ENCODE measurements around the gene MRNIP. TPM values are rescaled to one million over a fixed set of nuclear protein-coding genes. Genes with fewer than 3 reads are reported as not detected.

The MRNIP gene
- total RNA-seq, 1 donor from 2014 or later = 25.4 TPM

DNA sequence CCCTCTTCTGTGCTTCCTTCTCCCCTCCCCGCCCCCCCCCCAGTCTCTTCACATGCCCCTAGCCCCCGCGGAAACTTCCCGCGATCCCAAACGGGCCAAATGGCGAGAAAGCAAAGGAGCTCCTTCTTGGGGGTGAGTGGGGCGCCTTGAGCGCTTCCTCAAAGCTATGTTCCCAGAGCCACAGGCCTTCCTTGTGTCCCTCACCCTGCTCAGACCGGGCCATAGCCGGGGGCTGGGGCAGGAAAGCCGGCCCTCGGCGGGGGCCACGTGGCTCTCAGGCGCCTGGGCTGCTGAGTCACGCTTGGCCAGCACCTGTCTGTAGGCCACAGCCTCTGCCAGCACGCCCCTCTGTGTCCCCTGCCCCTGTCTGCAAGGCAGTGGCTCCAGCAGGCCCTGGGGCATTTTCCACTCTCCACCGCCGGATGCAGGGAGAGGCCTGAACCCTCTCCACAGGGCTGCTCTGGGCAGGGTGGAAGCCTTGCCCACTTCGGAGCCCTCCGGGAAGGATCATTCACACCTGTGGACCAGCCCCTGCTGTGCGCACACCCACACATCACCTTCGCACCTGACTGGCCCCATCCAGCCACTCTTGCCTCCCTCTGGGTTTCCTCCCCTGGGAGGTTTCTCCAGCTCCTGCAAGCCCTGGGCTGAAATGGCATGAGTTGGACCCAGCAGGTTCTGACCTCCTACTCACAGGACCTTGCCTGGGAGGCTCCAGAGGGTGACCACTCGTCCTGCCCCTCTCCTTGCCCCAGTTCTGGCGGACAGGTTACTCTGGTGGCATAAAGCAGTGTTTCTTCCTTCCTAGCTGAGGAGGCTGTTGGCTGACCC lies 39.1 kb downstream of the MRNIP start:
- Histone ChIP-seq H3K36me3 (peaks cover 28% of the 10 kb centered on the region), H3K27ac (peak overlapping the region; percentile 97), H3K9me3 (no peaks in the 10 kb centered on the region), H3K27me3 (no peaks in the 10 kb centered on the region), H3K4me3 (peak overlapping the region; percentile 100), H3K4me1 (peaks cover 54% of the 10 kb centered on the region)
- DNase-seq (peak; percentile 90), ATAC-seq (peak; percentile 31)
- intact Hi-C loops (cut with DNase I) = no loop called here
- TF ChIP-seq, protein P1, sequence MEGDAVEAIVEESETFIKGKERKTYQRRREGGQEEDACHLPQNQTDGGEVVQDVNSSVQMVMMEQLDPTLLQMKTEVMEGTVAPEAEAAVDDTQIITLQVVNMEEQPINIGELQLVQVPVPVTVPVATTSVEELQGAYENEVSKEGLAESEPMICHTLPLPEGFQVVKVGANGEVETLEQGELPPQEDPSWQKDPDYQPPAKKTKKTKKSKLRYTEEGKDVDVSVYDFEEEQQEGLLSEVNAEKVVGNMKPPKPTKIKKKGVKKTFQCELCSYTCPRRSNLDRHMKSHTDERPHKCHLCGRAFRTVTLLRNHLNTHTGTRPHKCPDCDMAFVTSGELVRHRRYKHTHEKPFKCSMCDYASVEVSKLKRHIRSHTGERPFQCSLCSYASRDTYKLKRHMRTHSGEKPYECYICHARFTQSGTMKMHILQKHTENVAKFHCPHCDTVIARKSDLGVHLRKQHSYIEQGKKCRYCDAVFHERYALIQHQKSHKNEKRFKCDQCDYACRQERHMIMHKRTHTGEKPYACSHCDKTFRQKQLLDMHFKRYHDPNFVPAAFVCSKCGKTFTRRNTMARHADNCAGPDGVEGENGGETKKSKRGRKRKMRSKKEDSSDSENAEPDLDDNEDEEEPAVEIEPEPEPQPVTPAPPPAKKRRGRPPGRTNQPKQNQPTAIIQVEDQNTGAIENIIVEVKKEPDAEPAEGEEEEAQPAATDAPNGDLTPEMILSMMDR (IDR thresholded peaks at IDR 0.05) = no peak

DNA sequence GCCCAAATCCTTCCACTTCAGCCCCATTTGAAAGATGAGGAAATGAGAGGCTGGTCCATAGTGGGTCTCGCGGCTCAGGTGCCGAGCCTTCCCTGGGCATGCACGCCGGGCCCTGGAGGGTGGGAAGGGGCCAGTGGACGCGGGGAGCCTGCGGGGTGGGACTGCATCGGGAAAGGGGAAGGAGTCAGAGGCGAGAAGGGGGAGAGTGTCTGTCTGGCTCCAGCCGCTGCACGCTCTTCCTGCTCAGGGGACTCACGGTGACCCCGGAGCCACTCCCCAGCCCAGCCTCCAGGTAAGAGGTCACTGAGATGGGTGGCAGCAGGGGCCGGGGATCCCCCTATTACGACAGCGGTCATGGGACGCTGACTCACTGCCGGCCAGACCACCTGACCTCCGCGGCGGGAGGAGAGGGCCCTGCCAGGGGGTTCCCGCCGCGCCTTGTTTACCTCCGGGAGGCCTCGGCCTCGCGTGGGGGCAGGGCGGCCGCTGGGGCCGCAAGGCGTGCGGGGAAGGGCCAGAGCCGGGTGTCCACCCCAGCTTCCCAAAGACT lies 39.8 kb downstream of the MRNIP start:
- intact Hi-C loops (cut with DNase I) = no loop called here
- peak; percentile 75 for ATAC-seq
- peak overlapping the region; percentile 100 for H3K4me3 ChIP-seq
- peaks cover 47% of the 10 kb centered on the region for H3K4me1 ChIP-seq
- no peaks in the 10 kb centered on the region for H3K27me3 ChIP-seq
- DNase-seq = peak; percentile 98
- no peaks in the 10 kb centered on the region for H3K9me3 ChIP-seq
- peaks cover 21% of the 10 kb centered on the region for H3K36me3 ChIP-seq
- H3K27ac ChIP-seq = peak overlapping the region; percentile 97
- TF ChIP-seq, protein P1 (IDR thresholded peaks at IDR 0.05) = no peak

DNA sequence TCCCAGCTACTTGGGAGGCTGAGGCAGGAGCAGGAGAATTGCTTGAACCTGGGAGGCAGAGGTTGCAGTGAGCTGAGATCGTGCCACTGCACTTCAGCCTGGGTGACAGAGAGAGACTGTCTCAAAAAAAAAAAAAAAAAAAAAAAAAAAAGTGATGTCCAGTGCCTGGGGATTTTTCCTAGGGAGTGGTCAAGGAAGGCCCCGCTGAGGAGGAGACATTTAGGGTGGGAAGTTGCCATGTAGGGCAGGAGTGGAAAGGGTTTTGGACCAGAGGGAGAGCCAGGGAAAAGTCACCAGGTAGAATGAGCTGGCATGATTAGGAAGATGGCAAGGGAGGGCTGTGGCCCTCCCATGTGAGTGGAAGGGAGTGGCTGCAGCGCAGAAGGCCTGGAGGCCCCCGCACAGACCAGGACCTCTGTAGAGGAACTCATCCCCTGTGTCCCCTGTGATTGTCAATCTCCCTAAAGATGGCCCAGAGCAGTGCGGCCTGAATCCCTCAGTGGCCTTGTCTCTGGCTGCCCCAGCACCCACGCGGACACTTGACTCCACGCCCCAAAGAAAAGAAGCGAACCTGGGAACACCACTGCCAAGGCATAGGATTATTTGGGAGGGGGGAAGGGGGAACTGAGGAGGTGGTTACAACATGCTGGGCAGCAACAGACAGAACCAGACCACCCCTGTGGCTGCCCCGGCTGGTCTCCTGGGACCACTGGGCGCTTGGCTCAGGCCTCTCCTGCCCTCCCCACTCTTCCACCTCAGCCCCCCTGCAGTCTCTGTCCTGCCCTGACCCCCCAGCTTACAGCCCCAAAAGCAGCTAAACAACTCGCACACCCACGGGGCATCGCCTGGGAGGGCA lies 40.5 kb downstream of the MRNIP start:
- intact Hi-C loops (cut with DNase I) = no loop called here
- no peak for ATAC-seq
- Histone ChIP-seq H3K36me3 (peaks cover 14% of the 10 kb centered on the region), H3K4me3 (peak overlapping the region; percentile 100), H3K27ac (peak overlapping the region; percentile 97), H3K9me3 (no peaks in the 10 kb centered on the region), H3K4me1 (peaks cover 40% of the 10 kb centered on the region), H3K27me3 (no peaks in the 10 kb centered on the region)
- TF ChIP-seq, protein P1 (IDR thresholded peaks at IDR 0.05) = no peak
- DNase-seq = peak; percentile 66

DNA sequence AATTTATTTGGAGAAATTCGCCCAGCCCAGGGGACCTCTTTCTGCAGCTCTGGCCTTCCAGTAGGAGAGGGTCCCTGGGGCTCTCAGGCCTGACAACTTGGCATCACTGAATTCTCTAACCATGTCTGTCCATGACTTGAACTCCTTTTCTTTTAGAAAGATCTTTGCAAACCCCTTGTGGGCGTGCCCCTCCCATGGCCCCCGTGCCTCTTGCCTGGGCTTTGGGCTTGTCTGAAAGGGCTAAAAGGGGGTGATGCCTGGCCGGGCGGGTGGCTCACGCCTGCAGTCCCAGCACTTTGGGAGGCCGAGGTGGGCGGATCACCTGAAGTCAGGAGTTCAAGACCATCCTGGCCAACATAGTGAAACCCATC lies 41.2 kb downstream of the MRNIP start:
- peak overlapping the region; percentile 97 for H3K27ac ChIP-seq
- intact Hi-C loops (cut with DNase I) = no loop called here
- TF ChIP-seq, protein P1 (IDR thresholded peaks at IDR 0.05) = no peak
- no peaks in the 10 kb centered on the region for H3K27me3 ChIP-seq
- peaks cover 33% of the 10 kb centered on the region for H3K4me1 ChIP-seq
- H3K9me3 ChIP-seq = no peaks in the 10 kb centered on the region
- peaks cover 7% of the 10 kb centered on the region for H3K36me3 ChIP-seq
- DNase-seq = peak; percentile 61
- no peak for ATAC-seq
- peak overlapping the region; percentile 55 for H3K4me3 ChIP-seq

DNA sequence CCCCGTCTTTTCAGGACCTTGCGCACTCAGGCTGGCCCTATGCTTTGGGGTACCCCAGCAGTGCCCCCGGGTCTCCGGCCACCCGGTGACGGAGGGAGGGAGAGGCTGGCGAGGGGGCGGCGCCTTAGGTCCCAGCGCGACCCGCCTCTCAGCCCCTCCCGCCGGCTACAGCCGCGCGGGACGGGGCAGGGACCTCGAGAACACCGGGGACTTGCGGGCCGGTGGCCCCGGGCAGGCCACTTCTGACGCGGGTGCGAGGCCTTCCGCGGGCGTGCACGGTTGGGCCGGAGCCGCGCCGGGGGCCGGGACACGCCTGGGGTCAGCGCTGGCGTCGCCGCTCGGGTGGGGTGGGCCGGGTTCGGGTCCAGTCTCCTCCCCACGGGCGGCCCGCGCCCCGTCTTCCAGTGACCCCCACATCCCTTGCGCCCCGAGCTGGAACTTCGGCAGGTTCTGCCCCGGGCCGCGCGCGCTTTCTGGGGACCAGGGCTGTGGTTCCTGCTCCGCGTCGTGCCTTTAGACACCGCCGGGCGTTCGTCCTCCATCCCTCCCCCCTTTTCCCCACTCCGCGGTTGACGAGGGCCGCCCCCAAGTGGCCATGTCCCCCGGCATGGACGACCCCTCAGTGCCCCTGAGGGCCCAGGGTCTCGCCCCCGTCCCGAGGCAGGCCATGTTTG lies 41.7 kb downstream of the MRNIP start:
- DNase-seq = peak; percentile 74
- no peaks in the 10 kb centered on the region for H3K27me3 ChIP-seq
- no peak for ATAC-seq
- intact Hi-C loops (cut with DNase I) = no loop called here
- H3K9me3 ChIP-seq = no peaks in the 10 kb centered on the region
- H3K4me1 ChIP-seq = peaks cover 29% of the 10 kb centered on the region
- peaks cover 2% of the 10 kb centered on the region for H3K36me3 ChIP-seq
- peak overlapping the region; percentile 55 for H3K4me3 ChIP-seq
- peak overlapping the region; percentile 17 for H3K27ac ChIP-seq
- TF ChIP-seq, protein P1 (IDR thresholded peaks at IDR 0.05) = no peak

All from upper lobe of right lung (tissue), 1 donor.